ENCODE results near the gene PC. TPM values are rescaled to one million over a fixed set of nuclear protein-coding genes. Genes with fewer than 3 reads are reported as not detected.

PC gene
- total and polyA plus RNA-seq, 9 of the 15 experiments (the other 6 are each of a cell fraction or from before 2014, with no cell fraction given): 0.94 to 38.0 (median 8.7) TPM

DNA sequence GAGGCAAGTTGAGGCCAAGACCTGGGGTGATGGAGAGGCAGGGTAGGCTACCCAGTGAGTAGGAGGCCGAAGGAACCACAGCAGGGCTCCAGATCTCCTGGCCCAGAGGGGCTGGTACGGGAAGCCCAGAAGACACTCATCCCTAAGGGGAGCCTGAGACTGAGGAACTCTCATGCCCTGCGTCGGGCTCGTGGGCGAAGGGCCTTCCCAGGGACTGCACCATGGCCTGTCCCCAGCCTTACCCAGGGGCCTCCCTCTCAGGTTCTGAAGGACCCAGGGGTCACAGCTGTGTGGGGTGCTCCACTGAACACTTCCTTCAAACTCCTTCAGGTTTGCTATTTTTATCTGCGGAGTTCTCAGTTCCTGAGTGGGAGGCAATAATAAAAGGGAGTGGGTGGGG is 48.9 kb upstream of the PC start:
- ATAC-seq: no peak
- Histone ChIP-seq H2AFZ (ENCODE audit: low read depth, low read length) (peak overlapping the region; percentile 97), H4K20me1 (replicated peaks; ENCODE audit: control insufficient read depth, insufficient read depth, low read length) (no peaks in the 10 kb centered on the region), H3K79me2 (ENCODE audit: control insufficient read depth, insufficient read depth, low read length) (no peaks in the 10 kb centered on the region), H3K9me3 (replicated peaks; ENCODE audit: control insufficient read depth, insufficient read depth, low read depth, low read length) (peaks cover 5% of the 10 kb centered on the region; the same call in 1 of the 2 replicates), H3K9me1 (ENCODE audit: control insufficient read depth, insufficient read depth, low read length) (no peaks in the 10 kb centered on the region), H3K9ac (ENCODE audit: insufficient read depth in 1 of 2, low read depth in 2 of 2, low read length in 2 of 2) (no peak overlapping the region), H3K27me3 (ENCODE audit: control insufficient read depth in 2 of 2, insufficient read depth in 2 of 2, low read length in 2 of 2) (peaks cover 0 to 5% of the 10 kb centered on the region in 2 experiments; a peak in 1 of 5 replicates), H3K4me2 (ENCODE audit: insufficient read depth, low read length) (no peak overlapping the region), H3K36me3 (ENCODE audit: control insufficient read depth, insufficient read depth, low read length) (no peaks in the 10 kb centered on the region), H3K4me1 (replicated peaks in 1 of 2; ENCODE audit: control insufficient read depth in 2 of 2, insufficient read depth in 2 of 2, low read length in 2 of 2) (peaks cover 8 to 14% of the 10 kb centered on the region in 2 experiments; a peak in 3 of 5 replicates), H3K4me3 (no peak overlapping the region), H3K27ac (ENCODE audit: extremely low read depth, low read depth, low read length) (no peak overlapping the region)
- TSS peak; percentile 49 for BruUV-seq (replicated peaks)
- intact Hi-C loops (cut with micrococcal nuclease): no loop called here
- FAIRE-seq: no peak
- POLR2A ChIA-PET: interaction anchor here (0.8 to 2.0 kb wide), 2 partner anchors 10 to 164 kb away, joined by 3 to 6 read pairs; partner anchors contain the start of gene RCE1
- CTCF ChIA-PET (ENCODE audit: low intra/inter-chr PET ratio): no interaction called here
- no peak for DNase-seq (ENCODE audit: extremely low read depth in 1 of 4, low spot score in 3 of 4)
- WGBS (ENCODE audit: insufficient coverage, low coverage, missing lambda C conversion rate): 89% methylated on average over 7 of the region's 7 CpGs
- in situ Hi-C loops (cut with MboI): no loop called here
- TF ChIP-seq, protein P1, sequence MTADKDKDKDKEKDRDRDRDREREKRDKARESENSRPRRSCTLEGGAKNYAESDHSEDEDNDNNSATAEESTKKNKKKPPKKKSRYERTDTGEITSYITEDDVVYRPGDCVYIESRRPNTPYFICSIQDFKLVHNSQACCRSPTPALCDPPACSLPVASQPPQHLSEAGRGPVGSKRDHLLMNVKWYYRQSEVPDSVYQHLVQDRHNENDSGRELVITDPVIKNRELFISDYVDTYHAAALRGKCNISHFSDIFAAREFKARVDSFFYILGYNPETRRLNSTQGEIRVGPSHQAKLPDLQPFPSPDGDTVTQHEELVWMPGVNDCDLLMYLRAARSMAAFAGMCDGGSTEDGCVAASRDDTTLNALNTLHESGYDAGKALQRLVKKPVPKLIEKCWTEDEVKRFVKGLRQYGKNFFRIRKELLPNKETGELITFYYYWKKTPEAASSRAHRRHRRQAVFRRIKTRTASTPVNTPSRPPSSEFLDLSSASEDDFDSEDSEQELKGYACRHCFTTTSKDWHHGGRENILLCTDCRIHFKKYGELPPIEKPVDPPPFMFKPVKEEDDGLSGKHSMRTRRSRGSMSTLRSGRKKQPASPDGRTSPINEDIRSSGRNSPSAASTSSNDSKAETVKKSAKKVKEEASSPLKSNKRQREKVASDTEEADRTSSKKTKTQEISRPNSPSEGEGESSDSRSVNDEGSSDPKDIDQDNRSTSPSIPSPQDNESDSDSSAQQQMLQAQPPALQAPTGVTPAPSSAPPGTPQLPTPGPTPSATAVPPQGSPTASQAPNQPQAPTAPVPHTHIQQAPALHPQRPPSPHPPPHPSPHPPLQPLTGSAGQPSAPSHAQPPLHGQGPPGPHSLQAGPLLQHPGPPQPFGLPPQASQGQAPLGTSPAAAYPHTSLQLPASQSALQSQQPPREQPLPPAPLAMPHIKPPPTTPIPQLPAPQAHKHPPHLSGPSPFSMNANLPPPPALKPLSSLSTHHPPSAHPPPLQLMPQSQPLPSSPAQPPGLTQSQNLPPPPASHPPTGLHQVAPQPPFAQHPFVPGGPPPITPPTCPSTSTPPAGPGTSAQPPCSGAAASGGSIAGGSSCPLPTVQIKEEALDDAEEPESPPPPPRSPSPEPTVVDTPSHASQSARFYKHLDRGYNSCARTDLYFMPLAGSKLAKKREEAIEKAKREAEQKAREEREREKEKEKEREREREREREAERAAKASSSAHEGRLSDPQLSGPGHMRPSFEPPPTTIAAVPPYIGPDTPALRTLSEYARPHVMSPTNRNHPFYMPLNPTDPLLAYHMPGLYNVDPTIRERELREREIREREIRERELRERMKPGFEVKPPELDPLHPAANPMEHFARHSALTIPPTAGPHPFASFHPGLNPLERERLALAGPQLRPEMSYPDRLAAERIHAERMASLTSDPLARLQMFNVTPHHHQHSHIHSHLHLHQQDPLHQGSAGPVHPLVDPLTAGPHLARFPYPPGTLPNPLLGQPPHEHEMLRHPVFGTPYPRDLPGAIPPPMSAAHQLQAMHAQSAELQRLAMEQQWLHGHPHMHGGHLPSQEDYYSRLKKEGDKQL (CRISPR knock-in tag; IDR thresholded peaks at IDR 0.05; ENCODE audit: borderline replicate concordance): no peak
- TF ChIP-seq TBL1XR1 (IDR thresholded peaks at IDR 0.05; ENCODE audit: low read length in 2 of 2): no peak
- no peak for TF ChIP-seq ARID3B (CRISPR knock-in tag; IDR thresholded peaks at IDR 0.05; ENCODE audit: borderline replicate concordance)
- TF ChIP-seq DEAF1 (CRISPR knock-in tag; IDR thresholded peaks at IDR 0.05): no peak
- TF ChIP-seq ZNF766 (CRISPR knock-in tag; conservative IDR thresholded peaks at IDR 0.05): no peak
- TF ChIP-seq ZBTB1 (CRISPR knock-in tag; IDR thresholded peaks at IDR 0.05; ENCODE audit: borderline replicate concordance, low read depth): no peak
- no peak for TF ChIP-seq KLF13 (tag; IDR thresholded peaks at IDR 0.05; ENCODE audit: borderline replicate concordance, low read depth)
- no peak for TF ChIP-seq BDP1 (IDR thresholded peaks at IDR 0.05; ENCODE audit: insufficient read depth, insufficient read length)
- no peak for TF ChIP-seq COPS2 (conservative IDR thresholded peaks at IDR 0.05)
